Measurements from ENCODE around the gene GALNTL6.

Gene GALNTL6

DNA sequence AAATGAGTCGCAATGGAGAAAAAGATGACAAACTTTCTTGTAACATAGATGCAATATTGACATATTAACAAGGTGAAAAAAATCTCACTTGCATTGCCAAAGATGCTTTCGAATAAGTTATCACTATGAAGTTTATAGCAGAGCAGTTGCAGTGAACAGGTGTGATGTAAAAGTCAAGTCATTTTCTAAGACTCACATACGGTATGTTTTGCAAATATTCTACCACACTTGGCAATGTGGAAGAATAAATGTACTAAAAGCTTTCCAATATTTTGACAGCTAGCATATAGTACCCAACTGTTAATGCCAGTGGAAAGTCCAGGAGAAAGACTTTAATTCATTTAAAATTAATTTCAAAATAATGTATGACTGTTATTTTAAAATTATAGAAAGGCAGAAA lies 76.5 kb downstream of the GALNTL6 start:
- no peak for DNase-seq (ENCODE audit: low read depth)

DNA sequence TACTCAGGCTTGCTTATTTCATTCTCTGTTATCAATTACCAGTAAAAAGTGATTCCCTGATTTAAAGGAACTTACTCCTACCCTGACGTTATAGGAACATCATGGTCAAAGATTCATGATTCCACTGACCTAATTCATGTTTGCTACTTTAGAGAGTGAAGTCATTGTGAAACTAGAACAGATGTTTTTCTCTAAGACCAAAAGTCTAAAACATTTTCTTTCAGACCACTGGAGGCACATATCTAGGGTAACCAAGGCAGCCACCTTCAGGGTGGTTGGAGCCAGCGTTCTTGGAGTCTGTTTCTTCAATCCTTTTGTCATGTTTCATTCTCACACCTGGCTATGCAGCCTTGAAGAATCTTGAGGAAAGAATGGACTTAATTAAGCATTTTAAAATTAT lies 77.8 kb downstream of the GALNTL6 start:
- no peak for DNase-seq (ENCODE audit: low read depth)

DNA sequence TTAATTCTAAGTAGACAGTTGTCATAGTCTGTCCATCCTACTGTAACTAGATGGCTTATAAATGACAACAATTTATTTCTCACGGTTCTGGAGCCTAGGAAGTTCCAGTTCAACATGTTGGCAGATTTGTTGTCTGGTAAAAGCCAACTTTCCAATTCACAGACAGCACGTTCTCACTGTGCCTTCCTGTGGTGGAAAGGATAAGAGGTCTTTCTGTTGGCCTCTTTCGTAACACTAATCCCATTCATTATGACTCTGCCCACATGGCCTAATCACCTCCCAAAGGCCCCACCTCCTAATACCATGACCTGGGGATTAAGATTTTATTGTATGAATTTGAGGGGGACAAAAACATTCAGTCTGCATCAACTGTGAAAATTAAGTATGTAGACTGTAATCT lies 83.2 kb downstream of the GALNTL6 start:
- no peak for DNase-seq (ENCODE audit: low read depth)

DNA sequence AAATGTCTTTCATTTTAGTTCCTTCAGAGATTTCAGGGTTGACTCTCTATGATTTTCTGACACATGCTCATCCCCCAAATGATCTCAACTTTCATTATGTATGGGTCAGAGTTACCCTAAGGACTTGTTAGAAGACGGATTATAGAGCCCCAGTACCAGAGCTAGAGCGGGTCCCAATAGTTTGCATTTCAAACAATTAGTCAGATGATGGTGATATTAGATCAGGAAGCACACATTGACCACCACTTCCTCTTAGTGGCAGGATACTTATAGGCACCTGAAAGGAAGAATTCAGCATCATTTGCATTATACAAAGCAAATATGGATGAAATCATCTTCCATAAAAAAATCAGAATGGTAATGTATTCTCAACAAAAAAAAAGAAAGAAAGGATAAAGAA lies 106.1 kb downstream of the GALNTL6 start:
- no peak for DNase-seq (ENCODE audit: low read depth)

DNA sequence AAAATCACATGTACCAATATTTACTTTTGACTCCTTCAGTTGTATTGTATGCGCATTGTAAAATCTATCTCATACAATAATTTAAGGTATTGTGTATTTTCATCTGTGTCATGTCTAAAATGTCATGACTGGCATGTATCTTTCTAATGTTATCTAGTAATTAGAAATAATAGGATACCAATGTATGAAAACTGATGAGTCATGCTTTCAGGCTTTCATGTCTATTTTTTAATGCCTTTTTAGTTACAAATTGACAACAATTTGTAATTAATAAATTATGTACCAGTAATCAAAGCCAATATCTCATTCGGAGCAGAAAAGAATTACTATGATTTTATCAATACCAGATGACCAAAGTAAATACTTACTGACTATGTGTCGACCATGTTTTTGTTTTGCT lies 107.7 kb downstream of the GALNTL6 start:
- DNase-seq (ENCODE audit: low read depth): no peak

DNA sequence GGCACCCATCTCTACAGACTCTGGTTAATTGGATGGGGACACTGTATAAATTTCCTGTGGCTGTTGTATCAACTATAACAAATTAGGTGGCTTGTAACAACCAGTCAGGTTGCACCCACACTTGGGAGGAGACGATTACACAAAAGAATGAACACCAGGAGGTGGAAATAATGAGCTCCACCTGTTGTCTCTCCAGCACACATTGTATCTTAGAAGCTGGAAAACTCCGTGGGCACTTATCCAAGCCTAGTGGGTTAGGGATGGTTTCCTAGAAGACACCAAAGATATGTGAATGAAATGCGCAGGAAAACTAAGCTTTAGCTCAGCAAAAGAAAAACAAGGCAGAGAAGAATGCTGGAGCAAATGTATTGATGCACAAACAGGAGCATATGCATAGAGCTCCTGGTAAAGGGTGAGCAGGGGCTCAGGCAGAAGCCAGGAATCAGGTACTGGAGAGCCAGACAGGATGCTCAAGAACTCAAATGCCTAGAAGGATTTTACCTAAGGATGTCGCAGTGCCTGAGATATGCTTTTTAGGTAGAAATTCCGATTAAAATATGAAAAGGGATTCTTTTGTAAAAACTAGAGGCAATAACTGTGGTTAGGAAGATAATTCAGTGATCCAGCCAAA lies 111.7 kb downstream of the GALNTL6 start:
- no peak for DNase-seq (ENCODE audit: low read depth)

DNA sequence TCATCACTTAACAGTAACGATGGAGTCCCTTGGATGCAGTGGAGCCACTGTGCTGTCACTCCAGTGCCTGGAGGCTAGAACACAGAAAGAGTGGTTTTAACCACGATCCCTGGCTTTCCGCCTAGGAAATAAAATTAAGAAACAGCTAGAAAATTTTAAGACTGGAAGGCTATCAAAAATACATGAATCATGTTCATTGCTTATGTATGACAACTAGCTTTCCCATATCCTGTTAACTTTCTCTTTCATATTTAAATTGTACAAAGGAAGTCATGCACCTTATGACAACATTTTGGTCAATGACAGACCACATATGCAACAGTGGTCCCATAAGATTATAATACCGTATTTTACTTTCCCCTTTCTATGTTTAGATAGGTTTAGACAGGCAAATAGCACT lies 115.1 kb downstream of the GALNTL6 start:
- no peak for DNase-seq (ENCODE audit: low read depth)

DNA sequence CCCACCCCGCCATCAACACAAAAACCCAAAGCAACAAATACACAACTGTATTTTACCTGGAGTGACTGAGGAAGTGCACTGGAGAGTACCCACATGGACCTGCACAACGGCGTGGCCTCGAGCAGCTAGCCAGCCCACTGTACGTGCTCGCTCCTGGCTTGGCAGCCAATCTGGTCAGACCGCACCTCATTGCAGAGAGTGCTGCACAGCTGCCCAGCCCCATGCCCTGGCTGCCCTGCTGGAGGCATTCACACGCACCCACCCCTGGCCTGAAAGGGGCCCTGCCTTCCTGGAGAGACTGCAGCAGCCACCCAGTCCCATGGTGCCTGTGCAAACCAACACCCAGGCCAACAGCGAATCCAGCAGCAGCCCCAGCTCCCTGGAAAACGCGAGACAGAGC lies 116.3 kb downstream of the GALNTL6 start:
- no peak for DNase-seq (ENCODE audit: low read depth)

DNA sequence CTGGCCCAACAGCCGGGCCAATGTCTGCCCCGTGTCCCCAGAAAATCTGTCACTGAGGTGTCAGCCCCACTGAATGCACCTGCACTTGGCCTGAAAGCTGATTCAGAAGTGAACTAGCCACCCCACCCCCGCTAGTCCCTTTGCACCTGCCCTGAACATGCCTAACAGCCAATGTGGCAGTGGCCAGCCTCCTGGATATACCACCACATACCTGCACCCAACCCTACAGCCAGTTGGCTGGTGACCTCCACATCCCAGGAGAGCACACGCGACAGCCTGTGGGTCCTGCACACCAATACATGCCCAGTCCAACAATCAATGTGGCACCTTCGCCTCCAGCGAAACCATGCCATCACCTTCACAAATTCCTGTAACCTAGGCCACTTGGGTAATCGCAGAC lies 116.7 kb downstream of the GALNTL6 start:
- DNase-seq (ENCODE audit: low read depth): no peak

DNA sequence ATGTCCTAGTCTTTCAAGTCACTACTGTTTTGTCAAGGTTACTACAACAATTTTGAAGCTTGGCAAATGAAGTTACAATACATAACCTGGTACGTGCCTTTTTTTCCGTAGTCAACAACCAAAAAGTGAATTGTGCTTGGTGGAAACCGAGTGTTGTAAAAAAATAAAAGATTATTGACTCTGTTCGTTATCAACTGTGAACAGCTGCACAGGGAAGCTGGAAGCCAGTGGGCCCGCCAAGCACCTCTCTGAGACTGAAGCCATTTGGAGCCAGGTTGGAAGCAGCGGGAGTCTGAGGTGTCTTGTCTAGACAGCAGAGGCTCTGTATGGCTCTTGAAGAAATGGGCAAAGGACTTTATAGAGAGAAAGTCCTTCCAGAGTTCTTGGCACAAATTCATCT lies 119.0 kb downstream of the GALNTL6 start:
- no peak for DNase-seq (ENCODE audit: low read depth)

DNA sequence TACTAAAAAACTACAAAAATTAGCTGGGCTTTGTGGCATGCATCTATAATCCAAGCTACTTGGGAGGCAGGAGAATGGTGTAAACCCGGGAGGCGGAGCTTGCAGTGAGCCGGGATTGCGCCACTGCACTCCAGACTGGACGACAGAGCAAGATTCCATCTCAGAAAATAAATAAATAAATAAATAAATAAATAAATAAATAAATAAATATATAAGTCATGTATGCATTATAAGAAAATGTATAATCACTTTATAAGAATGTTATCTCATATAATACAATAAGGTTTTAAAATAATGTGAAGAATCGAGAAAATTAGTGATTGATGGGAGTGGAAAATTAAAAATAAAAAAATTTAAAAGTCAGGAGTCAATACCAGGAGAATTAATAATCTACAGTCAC lies 127.5 kb downstream of the GALNTL6 start:
- DNase-seq (ENCODE audit: low read depth): no peak

DNA sequence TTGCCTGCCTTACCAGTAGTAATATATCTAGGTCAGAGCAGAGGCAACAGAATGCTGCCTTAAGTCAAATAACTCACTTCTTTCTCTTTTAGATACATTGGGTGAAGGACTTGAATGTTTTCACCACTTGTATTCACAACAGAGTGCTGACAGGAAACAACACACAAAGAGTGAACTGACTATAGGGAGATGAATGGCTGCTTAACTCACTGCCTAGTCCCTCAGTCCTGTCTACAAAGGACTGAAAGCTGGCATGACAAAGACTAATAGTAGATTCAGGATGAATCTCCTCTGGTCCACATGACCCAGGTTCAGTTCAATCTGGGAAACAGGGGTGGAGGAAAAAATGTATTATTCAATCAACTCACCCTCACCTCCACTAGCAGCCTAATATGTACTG lies 134.2 kb downstream of the GALNTL6 start:
- DNase-seq (ENCODE audit: low read depth): no peak

DNA sequence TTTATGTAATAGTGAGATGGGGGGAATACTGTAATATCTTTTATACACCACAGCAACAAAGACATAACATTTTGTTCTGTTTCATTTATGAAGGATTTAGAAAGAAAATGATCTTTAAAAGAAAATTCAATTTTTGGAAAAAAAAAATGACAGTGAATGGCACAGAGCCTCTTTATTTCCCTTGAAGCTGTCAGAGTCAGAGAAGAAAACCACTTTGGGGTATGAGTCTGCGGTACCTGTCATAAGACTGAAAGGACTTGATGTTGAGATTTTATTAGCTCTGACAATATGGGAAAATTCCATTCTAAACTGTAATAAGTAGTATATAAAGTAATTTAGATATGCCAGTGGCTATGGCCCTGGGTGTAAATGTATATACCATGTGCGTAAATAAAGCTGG lies 134.8 kb downstream of the GALNTL6 start:
- DNase-seq (ENCODE audit: low read depth): no peak

DNA sequence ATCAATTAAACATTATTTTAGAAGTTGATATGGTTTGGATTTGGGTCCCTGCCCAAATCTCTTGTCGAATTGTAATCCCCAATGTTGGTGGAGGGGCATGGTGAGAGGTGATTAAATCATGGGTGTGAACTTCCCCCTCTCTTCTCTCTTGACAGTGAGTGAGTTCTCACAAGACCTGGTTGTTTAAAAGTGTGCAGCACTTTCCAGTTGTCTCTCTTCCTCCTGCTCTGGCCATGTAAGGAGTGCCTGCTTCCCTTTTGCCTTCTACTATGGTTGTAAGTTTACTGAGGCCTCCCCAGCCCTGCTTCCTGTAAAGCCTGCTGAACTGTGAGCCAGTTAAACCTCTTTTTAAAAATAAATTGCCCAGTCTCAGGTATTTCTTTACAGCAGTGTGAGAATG lies 141.4 kb downstream of the GALNTL6 start:
- DNase-seq (ENCODE audit: low read depth): no peak

DNA sequence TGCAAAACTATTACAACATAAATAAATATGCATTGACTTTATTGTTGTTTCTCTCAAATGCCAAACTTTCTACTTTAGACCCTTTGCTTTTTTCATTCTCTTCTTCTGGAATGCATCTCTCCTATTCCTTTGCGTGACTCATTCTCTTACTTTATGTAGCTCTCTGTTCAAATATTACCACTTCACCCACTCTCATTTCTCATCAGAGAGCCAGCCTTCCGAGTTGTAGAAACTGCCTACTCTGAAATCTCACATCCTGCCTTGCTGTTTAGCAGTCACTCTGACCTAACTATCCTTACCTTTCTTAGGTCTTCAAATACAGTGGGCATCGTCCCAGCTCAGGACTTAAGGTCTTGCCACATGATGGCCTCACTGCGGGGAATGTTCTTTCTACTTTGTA lies 143.5 kb downstream of the GALNTL6 start:
- DNase-seq (ENCODE audit: low read depth): no peak

DNA sequence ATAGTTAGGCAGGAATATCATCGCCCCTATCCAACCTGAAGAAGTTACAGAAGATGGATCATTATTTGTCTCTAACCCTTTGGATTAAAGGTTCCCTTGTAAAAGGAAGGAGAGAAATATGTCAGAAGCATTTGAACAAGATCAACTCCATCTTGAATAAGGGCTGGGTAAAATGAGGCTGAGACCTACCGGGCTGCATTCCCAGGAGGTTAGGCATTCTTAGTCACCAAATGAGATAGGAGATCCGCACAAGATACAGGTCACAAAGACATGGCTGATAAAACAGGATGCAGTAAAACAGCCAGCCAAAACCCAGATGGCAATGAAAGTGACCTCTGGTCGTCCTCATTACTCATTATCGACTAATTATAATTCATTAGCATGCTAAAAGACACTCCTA lies 148.9 kb downstream of the GALNTL6 start:
- no peak for DNase-seq (ENCODE audit: low read depth)

DNA sequence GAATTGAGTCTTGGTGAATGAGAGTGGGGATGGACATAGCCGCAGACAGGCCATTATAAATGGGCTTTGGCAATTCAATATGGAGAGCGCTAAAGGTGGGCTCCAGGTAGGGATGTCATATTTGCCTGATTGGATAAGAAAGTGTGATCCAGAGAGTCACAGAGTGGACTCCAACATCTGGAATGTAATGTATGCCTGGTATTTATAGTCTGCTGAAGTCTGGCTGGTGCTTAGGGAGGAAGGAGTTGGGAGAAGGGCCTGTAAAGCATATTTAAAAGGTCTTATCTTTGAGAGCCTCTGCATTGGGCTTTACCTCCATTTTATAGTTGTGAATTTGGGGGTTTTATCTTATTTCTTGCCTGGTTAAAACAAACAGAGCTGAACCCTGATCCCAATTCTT lies 153.2 kb downstream of the GALNTL6 start:
- DNase-seq (ENCODE audit: low read depth): no peak

DNA sequence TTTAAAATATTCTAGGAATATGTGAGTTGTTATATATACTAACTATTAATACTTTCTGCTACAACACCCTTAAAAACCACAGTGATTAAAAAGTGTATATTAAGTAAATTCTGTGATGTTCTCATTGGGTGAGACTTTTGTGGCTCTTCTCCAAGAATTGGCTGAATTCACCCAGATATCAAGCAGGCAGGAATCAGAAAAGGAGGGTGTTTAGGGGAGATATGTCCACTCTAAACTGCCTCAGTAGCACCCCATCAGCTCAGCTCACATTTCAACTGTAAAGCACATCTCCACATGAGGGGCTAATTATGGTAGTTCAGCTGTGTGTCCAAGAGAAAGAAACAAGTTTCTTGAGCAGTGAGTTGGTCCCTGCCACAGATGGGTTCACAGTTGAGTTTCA lies 165.0 kb downstream of the GALNTL6 start:
- no peak for DNase-seq (ENCODE audit: low read depth)

DNA sequence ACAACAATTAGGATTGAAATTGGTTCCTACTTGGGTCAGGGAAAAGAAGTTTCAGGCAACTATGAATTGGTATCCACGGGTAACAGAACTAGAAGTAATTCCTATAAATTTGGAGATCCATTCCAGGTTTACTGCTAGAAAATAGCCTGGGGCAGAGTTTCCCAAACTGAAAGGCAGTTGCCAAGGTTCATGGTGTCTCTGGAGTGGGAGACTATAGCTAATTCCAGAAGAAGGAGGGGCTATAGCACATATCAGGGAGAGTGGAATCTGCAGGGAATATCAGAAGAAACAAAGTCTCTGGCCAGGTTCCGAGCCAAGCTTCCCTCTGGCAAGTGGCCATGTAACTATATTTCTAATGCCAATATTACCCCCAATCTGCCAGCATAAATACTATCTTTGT lies 166.3 kb downstream of the GALNTL6 start:
- no peak for DNase-seq (ENCODE audit: low read depth)

DNA sequence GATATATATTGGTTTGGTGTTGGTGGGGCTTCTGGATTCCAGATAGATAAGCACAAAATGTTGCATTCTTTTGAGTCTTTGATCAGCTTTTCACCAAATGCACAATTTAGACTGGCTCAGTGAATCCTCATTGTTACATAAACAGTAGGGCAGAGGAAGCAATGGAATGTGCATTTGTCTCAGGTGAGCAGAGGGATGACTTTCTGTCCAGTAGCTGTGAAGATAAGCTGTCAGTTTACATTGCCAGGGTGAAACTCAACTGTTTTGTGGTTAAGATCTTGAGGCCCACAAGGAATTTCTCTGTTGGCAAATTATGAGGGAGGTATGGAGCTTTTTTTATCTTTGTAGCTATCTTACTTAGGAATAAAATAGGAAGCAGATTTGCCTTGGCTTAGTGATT lies 168.0 kb downstream of the GALNTL6 start:
- DNase-seq (ENCODE audit: low read depth): no peak

DNA sequence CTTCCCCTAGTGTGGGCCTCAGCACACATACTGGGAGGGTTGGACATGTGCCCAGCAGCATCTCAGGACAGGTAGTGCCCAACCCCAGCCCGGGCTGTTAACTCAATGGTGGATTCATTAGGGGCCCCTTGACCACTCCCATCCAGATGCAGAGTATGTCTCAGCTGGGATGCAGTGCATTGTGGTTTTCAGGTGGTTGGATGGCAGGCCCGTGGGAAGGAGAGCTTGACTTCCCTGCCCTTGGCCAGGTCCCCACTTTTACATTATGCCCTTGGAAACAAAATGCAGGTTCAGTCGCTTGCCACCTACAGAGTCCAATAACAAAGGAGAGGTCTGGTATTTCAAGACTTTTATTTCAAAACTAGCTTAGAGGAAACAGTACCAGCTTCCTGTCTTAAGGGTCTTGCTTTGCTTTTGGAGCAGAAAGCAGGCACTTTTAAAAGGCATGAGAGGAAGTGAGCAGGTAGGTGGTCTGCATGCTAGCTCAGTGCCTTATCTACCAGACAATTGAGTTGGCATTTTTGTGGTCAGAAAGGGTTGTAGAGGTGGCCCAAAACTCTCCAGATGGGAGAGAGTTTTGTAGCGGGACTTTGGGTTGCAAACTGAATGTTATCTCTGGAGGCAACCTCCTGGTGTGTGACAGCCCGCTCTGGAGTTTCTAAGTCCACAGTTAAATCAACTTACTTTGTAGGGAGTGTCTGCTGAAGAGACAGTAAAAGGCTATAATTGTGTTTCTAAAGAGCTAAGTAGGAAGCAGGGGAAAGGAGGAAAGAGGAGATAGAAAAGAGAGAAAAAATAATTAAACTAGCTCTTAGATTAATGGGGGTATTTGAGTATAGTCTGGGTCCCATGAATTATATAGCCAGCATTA lies 171.0 kb downstream of the GALNTL6 start:
- DNase-seq (ENCODE audit: low read depth): no peak

DNA sequence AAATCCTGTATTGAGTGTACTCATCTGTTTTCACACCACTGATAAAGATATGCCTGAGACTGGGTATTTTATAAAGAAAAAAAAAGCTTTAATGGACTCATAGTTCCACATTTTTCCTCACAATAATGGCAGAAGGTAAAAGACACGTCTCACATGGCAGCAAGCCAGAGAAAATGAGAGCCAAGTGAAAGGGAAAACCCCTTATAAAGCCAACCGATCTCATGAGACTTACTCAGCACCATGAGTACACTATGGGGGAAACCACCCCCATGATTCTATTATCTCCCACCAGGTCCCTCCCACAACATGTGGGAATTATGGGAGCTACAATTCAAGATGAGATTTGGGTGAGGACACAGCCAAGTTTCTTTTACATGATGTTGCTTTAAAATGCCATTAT lies 171.9 kb downstream of the GALNTL6 start:
- no peak for DNase-seq (ENCODE audit: low read depth)

DNA sequence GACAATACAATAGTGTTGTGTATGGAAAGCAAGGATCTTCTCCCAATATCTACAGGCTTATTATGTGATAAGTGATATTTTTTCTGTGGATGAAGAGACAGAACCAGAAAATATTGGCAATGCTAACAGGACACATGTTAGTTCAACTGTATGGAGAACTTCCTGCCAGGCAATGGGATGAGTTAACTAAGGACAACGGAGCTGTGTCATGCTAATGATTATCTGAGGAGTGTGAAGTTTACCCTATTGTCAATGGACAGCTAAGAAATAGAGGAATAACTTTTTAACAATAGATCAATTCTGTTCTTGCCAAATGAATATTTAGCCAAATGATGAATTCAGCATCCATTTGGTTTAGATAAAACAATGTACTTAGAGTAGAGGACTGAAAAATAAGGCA lies 180.0 kb downstream of the GALNTL6 start:
- no peak for DNase-seq (ENCODE audit: low read depth)

DNA sequence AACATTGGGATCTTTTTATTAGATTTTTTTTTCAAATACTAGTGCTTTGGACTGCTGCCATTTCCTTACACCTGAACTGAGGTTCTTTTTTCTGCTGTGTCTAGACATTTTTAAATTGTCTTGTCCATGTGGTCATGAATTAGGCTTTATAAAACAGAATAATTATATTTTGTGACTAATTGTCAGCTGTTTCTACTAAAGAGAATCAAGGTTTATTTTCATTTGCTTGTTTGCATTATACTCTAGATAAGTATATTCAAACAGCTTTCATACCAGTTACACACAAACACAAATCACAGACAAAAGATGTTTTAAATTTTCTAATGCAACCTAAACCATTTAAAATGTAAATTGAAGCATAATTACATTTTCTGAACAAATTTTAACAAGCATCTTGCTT lies 194.7 kb downstream of the GALNTL6 start:
- DNase-seq (ENCODE audit: low read depth): no peak

Data from CMK (cell line).